WTC11 (cell line): ENCODE measurements around the gene RAMAC. TPM values are rescaled to one million over a fixed set of nuclear protein-coding genes. Genes with fewer than 3 reads are reported as not detected.

ENCODE experiments used
- ATAC-seq: fragments of 200-7000 bp; cut with Tn5 transposase; 2 replicates; pipeline ENCODE4 v1.10.0; 2021; ENCODE audit warnings: mild to moderate bottlenecking, moderate library complexity
- CTCF ChIA-PET: fragments of 300-600 bp; sonication (Branson Sonifier 250); formaldehyde crosslinking; loops from one replicate; lab custom pipeline; 2021; ENCODE audit warnings: antibody characterized with exemption; lab: Charles Lee
- POLR2A ChIA-PET: fragments of 350-600 bp; sonication (Branson Sonifier 250); formaldehyde crosslinking; loops from one replicate; lab custom pipeline; 2021; ENCODE audit warnings: antibody characterized with exemption; lab: Charles Lee
- DNase-seq: peaks from one replicate; pipeline ENCODE4 v3.0.0; 2021; ENCODE audit warnings: low spot score
- H3K27ac Mint-ChIP-seq: 2 replicates; pipeline ENCODE4 v1.8.0; 2021; ENCODE audit warnings: mixed read lengths
- H3K27me3 Mint-ChIP-seq: 2 replicates; pipeline ENCODE4 v1.8.0; 2021; ENCODE audit warnings: low read depth, mild to moderate bottlenecking, moderate library complexity, mixed read lengths
- H3K36me3 Mint-ChIP-seq: 2 replicates; pipeline ENCODE4 v1.8.0; 2021; ENCODE audit warnings: mixed read lengths
- H3K4me1 Mint-ChIP-seq: 2 replicates; pipeline ENCODE4 v1.8.0; 2022; ENCODE audit warnings: mixed read lengths
- H3K4me3 Mint-ChIP-seq: 2 replicates; pipeline ENCODE4 v1.8.0; 2021; ENCODE audit warnings: mild to moderate bottlenecking, moderate library complexity, mixed read lengths
- H3K9me3 Mint-ChIP-seq: 2 replicates; pipeline ENCODE4 v1.8.0; 2021; ENCODE audit warnings: mixed read lengths
- CREM ChIP-seq: sonication (generic); formaldehyde crosslinking; IDR thresholded peaks from 2 replicates; pipeline ENCODE4 v1.8.1; 2022; ENCODE audit warnings: mild to moderate bottlenecking, missing genetic modification reagents, moderate library complexity
- EMX1 ChIP-seq: fragments of 250-450 bp; sonication (Bioruptor Pico); IDR thresholded peaks from 2 replicates; pipeline ENCODE4 v1.8.0; 2021; ENCODE audit warnings: mild to moderate bottlenecking
- GTF2I ChIP-seq: fragments of 250-450 bp; sonication (Bioruptor Pico); conservative IDR thresholded peaks from 2 replicates; pipeline ENCODE4 v1.4.0; 2021; ENCODE audit warnings: mild to moderate bottlenecking
- IRF2 ChIP-seq: sonication (generic); formaldehyde crosslinking; IDR thresholded peaks from 2 replicates; pipeline ENCODE4 v1.8.0; 2022; ENCODE audit warnings: low read depth, missing genetic modification reagents, borderline replicate concordance
- NFATC4 ChIP-seq: fragments of 250-450 bp; sonication (Bioruptor Pico); IDR thresholded peaks from 2 replicates; pipeline ENCODE4 v1.9.0; 2021; ENCODE audit warnings: mild to moderate bottlenecking
- TEAD4 ChIP-seq: sonication (generic); formaldehyde crosslinking; IDR thresholded peaks from 2 replicates; pipeline ENCODE4 v1.8.0; 2022; ENCODE audit warnings: mild to moderate bottlenecking, missing genetic modification reagents
- TP53 ChIP-seq: sonication (generic); formaldehyde crosslinking; IDR thresholded peaks from 2 replicates; pipeline ENCODE4 v1.8.1; 2023; ENCODE audit warnings: mild to moderate bottlenecking, missing genetic modification reagents
- ZNF219 ChIP-seq: sonication (generic); formaldehyde crosslinking; IDR thresholded peaks from 2 replicates; pipeline ENCODE4 v1.8.0; 2023; ENCODE audit warnings: missing genetic modification reagents, mild to moderate bottlenecking, borderline replicate concordance
- ZNF416 ChIP-seq: fragments of 250-450 bp; sonication (Bioruptor Pico); IDR thresholded peaks from 2 replicates; pipeline ENCODE4 v1.9.0; 2021; ENCODE audit warnings: mild to moderate bottlenecking, inconsistent platforms
- total RNA-seq: library from RNA; stranded (reverse); gene quantifications from 3 replicates; pipeline ENCODE4 v1.2.3, GENCODE V29; 2021
- TF ChIP-seq, protein P1 (sequence below): sonication (generic); formaldehyde crosslinking; IDR thresholded peaks from 2 replicates; pipeline ENCODE4 v1.8.1; 2022; ENCODE audit warnings: missing genetic modification reagents, borderline replicate concordance
- TF ChIP-seq, protein P2 (sequence below): sonication (generic); formaldehyde crosslinking; IDR thresholded peaks from 2 replicates; pipeline ENCODE4 v1.8.0; 2022; ENCODE audit warnings: mild to moderate bottlenecking, missing genetic modification reagents
- TF ChIP-seq, protein P3 (sequence below): sonication (generic); formaldehyde crosslinking; IDR thresholded peaks from 2 replicates; pipeline ENCODE4 v1.8.1; 2022; ENCODE audit warnings: mild to moderate bottlenecking, missing genetic modification reagents, moderate library complexity, borderline replicate concordance
- TF ChIP-seq, protein P4 (sequence below): sonication (generic); formaldehyde crosslinking; IDR thresholded peaks from 2 replicates; pipeline ENCODE4 v1.8.0; 2023; ENCODE audit warnings: mild to moderate bottlenecking, missing genetic modification reagents

RAMAC gene
- total RNA-seq, 1 experiment from 2014 or later = 26.6 TPM

DNA sequence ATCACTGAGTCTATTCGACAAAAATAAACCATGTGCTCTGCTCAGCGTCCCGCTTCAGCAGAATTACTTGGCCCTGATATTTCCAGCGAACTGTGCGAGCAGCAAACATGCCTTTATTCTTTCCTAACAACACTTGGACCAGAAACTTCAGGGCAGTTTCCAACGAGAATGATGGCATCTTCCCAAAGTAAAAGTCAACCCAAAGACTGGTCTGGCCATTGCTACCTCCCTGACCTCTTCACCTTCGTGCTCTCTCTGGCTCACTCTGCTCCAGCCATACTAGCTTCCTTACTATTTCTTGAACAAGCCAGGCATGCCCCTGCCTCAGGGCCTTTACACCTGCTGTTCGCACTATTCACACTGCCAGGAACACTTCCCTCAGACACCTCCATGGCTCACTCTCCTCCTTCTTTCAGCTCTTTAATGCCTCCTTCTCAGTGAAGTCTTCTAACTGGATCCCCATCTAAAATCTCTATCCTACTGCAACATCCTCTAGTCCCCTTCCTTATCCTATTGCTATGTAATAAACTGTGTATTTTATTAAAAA is 39.8 kb upstream of the RAMAC start:
- ChIA-PET CTCF (interaction anchor here (1.3 kb wide), 1 partner anchor 13 kb away, joined by 3 read pairs; no protein-coding TSS in a partner anchor), POLR2A (no interaction called here)
- H3K9me3 Mint-ChIP-seq = no peaks in the 10 kb centered on the region
- H3K4me1 Mint-ChIP-seq = 0 out of 2 replicates have a peak, but pooled peaks cover 3% of the 10 kb centered on the region
- no peaks in the 10 kb centered on the region for H3K27me3 Mint-ChIP-seq
- TF ChIP-seq, protein P1, sequence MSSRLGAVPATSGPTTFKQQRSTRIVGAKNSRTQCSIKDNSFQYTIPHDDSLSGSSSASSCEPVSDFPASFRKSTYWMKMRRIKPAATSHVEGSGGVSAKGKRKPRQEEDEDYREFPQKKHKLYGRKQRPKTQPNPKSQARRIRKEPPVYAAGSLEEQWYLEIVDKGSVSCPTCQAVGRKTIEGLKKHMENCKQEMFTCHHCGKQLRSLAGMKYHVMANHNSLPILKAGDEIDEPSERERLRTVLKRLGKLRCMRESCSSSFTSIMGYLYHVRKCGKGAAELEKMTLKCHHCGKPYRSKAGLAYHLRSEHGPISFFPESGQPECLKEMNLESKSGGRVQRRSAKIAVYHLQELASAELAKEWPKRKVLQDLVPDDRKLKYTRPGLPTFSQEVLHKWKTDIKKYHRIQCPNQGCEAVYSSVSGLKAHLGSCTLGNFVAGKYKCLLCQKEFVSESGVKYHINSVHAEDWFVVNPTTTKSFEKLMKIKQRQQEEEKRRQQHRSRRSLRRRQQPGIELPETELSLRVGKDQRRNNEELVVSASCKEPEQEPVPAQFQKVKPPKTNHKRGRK (CRISPR knock-in tag) = no peak
- no peak for TF ChIP-seq ZNF219 (CRISPR knock-in tag)
- no peak for TF ChIP-seq ZNF416 (CRISPR knock-in tag)
- TF ChIP-seq, all 79 proteins: peak for 0
- DNase-seq = no peak
- no peak for ATAC-seq
- Mint-ChIP-seq H3K27ac (no peak overlapping the region), H3K36me3 (no peaks in the 10 kb centered on the region), H3K4me3 (no peak overlapping the region)

DNA sequence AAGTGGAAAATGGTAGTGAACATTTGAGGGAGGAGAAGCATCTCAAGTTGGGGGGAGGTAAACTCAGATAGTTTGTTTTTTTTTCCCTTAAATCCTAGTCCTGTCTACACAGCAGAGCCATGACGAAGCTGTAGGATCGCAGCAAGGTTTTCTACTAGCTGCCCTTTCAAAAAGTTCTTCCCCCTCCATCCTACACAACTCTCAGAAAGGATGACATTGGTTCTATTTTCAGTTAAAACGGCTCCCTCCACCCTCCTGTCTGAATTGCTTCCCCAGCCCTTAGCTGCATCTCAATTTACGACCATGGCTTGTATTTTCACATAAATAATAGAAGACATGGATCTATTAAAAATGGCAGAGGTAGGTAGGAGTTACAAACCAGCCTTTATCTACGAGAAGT is 35.7 kb upstream of the RAMAC start:
- ATAC-seq = no peak

More for the DNA sequence above, 35.7 kb upstream of the RAMAC start:
- DNase-seq = no peak
- Mint-ChIP-seq H3K4me1 (no peaks in the 10 kb centered on the region), H3K27me3 (peaks cover 15% of the 10 kb centered on the region), H3K4me3 (no peak overlapping the region)
- TF ChIP-seq, protein P2, sequence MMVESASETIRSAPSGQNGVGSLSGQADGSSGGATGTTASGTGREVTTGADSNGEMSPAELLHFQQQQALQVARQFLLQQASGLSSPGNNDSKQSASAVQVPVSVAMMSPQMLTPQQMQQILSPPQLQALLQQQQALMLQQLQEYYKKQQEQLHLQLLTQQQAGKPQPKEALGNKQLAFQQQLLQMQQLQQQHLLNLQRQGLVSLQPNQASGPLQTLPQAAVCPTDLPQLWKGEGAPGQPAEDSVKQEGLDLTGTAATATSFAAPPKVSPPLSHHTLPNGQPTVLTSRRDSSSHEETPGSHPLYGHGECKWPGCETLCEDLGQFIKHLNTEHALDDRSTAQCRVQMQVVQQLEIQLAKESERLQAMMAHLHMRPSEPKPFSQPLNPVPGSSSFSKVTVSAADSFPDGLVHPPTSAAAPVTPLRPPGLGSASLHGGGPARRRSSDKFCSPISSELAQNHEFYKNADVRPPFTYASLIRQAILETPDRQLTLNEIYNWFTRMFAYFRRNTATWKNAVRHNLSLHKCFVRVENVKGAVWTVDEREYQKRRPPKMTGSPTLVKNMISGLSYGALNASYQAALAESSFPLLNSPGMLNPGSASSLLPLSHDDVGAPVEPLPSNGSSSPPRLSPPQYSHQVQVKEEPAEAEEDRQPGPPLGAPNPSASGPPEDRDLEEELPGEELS (CRISPR knock-in tag) = no peak
- TF ChIP-seq EMX1 (CRISPR knock-in tag) = no peak
- no peak for TF ChIP-seq CREM (CRISPR knock-in tag)
- TF ChIP-seq NFATC4 (CRISPR knock-in tag) = no peak
- no peak for TF ChIP-seq TEAD4 (CRISPR knock-in tag)
- TF ChIP-seq IRF2 = no peak
- TF ChIP-seq, protein P1 (CRISPR knock-in tag) = no peak
- TF ChIP-seq GTF2I (CRISPR knock-in tag) = no peak
- TF ChIP-seq, protein P3, sequence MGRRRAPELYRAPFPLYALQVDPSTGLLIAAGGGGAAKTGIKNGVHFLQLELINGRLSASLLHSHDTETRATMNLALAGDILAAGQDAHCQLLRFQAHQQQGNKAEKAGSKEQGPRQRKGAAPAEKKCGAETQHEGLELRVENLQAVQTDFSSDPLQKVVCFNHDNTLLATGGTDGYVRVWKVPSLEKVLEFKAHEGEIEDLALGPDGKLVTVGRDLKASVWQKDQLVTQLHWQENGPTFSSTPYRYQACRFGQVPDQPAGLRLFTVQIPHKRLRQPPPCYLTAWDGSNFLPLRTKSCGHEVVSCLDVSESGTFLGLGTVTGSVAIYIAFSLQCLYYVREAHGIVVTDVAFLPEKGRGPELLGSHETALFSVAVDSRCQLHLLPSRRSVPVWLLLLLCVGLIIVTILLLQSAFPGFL (CRISPR knock-in tag) = no peak
- TF ChIP-seq, protein P4, sequence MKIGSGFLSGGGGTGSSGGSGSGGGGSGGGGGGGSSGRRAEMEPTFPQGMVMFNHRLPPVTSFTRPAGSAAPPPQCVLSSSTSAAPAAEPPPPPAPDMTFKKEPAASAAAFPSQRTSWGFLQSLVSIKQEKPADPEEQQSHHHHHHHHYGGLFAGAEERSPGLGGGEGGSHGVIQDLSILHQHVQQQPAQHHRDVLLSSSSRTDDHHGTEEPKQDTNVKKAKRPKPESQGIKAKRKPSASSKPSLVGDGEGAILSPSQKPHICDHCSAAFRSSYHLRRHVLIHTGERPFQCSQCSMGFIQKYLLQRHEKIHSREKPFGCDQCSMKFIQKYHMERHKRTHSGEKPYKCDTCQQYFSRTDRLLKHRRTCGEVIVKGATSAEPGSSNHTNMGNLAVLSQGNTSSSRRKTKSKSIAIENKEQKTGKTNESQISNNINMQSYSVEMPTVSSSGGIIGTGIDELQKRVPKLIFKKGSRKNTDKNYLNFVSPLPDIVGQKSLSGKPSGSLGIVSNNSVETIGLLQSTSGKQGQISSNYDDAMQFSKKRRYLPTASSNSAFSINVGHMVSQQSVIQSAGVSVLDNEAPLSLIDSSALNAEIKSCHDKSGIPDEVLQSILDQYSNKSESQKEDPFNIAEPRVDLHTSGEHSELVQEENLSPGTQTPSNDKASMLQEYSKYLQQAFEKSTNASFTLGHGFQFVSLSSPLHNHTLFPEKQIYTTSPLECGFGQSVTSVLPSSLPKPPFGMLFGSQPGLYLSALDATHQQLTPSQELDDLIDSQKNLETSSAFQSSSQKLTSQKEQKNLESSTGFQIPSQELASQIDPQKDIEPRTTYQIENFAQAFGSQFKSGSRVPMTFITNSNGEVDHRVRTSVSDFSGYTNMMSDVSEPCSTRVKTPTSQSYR (CRISPR knock-in tag) = no peak
- TF ChIP-seq TP53 (CRISPR knock-in tag) = no peak
- TF ChIP-seq, all 79 proteins: peak for 0
- Mint-ChIP-seq H3K9me3 (no peaks in the 10 kb centered on the region), H3K27ac (no peak overlapping the region), H3K36me3 (no peaks in the 10 kb centered on the region)
- POLR2A ChIA-PET = no interaction called here
- CTCF ChIA-PET = no interaction called here
